Loucy (cell line): ENCODE results near the gene PRR15L.

Source experiments
- CTCF ChIP-seq: fragments of 200-600 bp; sonication (generic); conservative IDR thresholded peaks from 2 replicates; pipeline ENCODE4 v1.5.1; 2014; ENCODE audit warnings: mild to moderate bottlenecking, antibody characterized with exemption, low read length
- EZH2phosphoT487 ChIP-seq: fragments of 200-600 bp; IDR thresholded peaks from 2 replicates; pipeline ENCODE4 v1.6.1; 2018; ENCODE audit warnings: antibody characterized with exemption, mild to moderate bottlenecking, moderate library complexity, borderline replicate concordance

- TF ChIP-seq EZH2phosphoT487 (no peak), CTCF (no peak)
Observed at GRCh38 chr17:47987240-47987835, 29.7 kb upstream of the PRR15L start.
